Spinal cord (tissue), 10 donors: Measurements from ENCODE around the gene COL9A2. TPM values are rescaled to one million over a fixed set of nuclear protein-coding genes. Genes with fewer than 3 reads are reported as not detected.

Source experiments
- DNase-seq, 6 donors: peaks; one replicate each; pipeline versions ENCODE4 v3.0.0 to v3.0.0-alpha.2; 2013 to 2015; ENCODE audit warnings: low spot score in 6 of 6, low read depth in 4 of 6
- H3K27ac ChIP-seq: one replicate; pipeline ENCODE4 v1.5.1; 2013; ENCODE audit warnings: low read depth, low read length, control low read depth
- H3K27me3 ChIP-seq: one replicate; pipeline ENCODE4 v1.6.1; 2013; ENCODE audit warnings: low read length; ENCODE audit not compliant: control insufficient read depth, insufficient read depth
- H3K36me3 ChIP-seq: one replicate; pipeline ENCODE4 v1.6.1; 2013; ENCODE audit warnings: low read length; ENCODE audit not compliant: control insufficient read depth, insufficient read depth
- H3K4me1 ChIP-seq: one replicate; pipeline ENCODE4 v1.6.1; 2013; ENCODE audit warnings: low read length; ENCODE audit not compliant: control insufficient read depth, insufficient read depth
- H3K4me3 ChIP-seq: one replicate; pipeline ENCODE4 v1.5.1; 2013; ENCODE audit warnings: low read depth, low read length, control low read depth
- H3K9me3 ChIP-seq: one replicate; pipeline ENCODE4 v1.6.1; 2013; ENCODE audit warnings: low read length; ENCODE audit not compliant: control insufficient read depth, insufficient read depth
- WGBS: methylation state at CpG from one replicate; pipeline ENCODE4 v1.1.5; 2013; ENCODE audit warnings: missing lambda C conversion rate; ENCODE audit not compliant: insufficient coverage; 5-methylcytosine and 5-hydroxymethylcytosine counted together
- polyA plus RNA-seq, 2 donors: library from polyadenylated mRNA; unstranded; fragments of 120-200 nt; gene quantifications; one replicate each; pipeline ENCODE4 v1.2.1, GENCODE V29; 2013; ENCODE audit not compliant: insufficient read length in 2 of 2
- total RNA-seq, 2 donors: library from RNA; depleted of rRNA in 1 of 2; stranded (reverse); fragments of 120-200 nt in 1 of 2; fragments of >200 nt in 1 of 2; gene quantifications; one replicate each; pipeline versions ENCODE4 v1.2.3 to v1.2.4, GENCODE V29; 2013 to 2014
- donor health status: healthy.

The COL9A2 gene
- total and polyA plus RNA-seq, 4 donors = 14.1 to 80.3 (median 48.5) TPM

GRCh38 chr1:40267767-40268187 lies 49.3 kb downstream of the COL9A2 start:
- Histone ChIP-seq H3K9me3 (no peaks in the 10 kb centered on the region), H3K36me3 (peaks cover 27% of the 10 kb centered on the region), H3K27me3 (no peaks in the 10 kb centered on the region), H3K4me1 (no peaks in the 10 kb centered on the region), H3K27ac (no peak overlapping the region), H3K4me3 (no peak overlapping the region)
- DNase-seq = peak in 1 of 6 donors; percentile 5
- 94% methylated on average over 2 of the region's 2 CpGs for WGBS

- no peak overlapping the region for H3K27ac ChIP-seq
Observed at GRCh38 chr1:40266786-40267535, 50.1 kb downstream of the COL9A2 start.

GRCh38 chr1:40265919-40266318 lies 51.2 kb downstream of the COL9A2 start:
- no peaks in the 10 kb centered on the region for H3K4me1 ChIP-seq
- no peak overlapping the region for H3K4me3 ChIP-seq
- no peaks in the 10 kb centered on the region for H3K27me3 ChIP-seq
- DNase-seq = no peak
- no peaks in the 10 kb centered on the region for H3K9me3 ChIP-seq
- H3K36me3 ChIP-seq = peaks cover 35% of the 10 kb centered on the region
- H3K27ac ChIP-seq = no peak overlapping the region

More at GRCh38 chr1:40266786-40267535, 50.1 kb downstream of the COL9A2 start:
- H3K4me1 ChIP-seq = no peaks in the 10 kb centered on the region
- no peak for DNase-seq
- peaks cover 26% of the 10 kb centered on the region for H3K36me3 ChIP-seq
- 85% methylated on average over 4 of the region's 6 CpGs for WGBS
- no peaks in the 10 kb centered on the region for H3K9me3 ChIP-seq
- H3K27me3 ChIP-seq = no peaks in the 10 kb centered on the region
- H3K4me3 ChIP-seq = no peak overlapping the region

- no peak for DNase-seq
- Histone ChIP-seq H3K27me3 (no peaks in the 10 kb centered on the region), H3K36me3 (peaks cover 33% of the 10 kb centered on the region), H3K9me3 (no peaks in the 10 kb centered on the region), H3K4me3 (no peak overlapping the region), H3K4me1 (no peaks in the 10 kb centered on the region), H3K27ac (no peak overlapping the region)
Observed at GRCh38 chr1:40265298-40265697, 51.8 kb downstream of the COL9A2 start.

- no peak for DNase-seq
- Histone ChIP-seq H3K4me1 (peaks cover 4% of the 10 kb centered on the region), H3K4me3 (no peak overlapping the region), H3K9me3 (no peaks in the 10 kb centered on the region), H3K27me3 (no peaks in the 10 kb centered on the region), H3K27ac (no peak overlapping the region), H3K36me3 (peaks cover 34% of the 10 kb centered on the region)
- WGBS = 100% methylated on average over 1 of the region's 3 CpGs
Observed at GRCh38 chr1:40264354-40264781, 52.7 kb downstream of the COL9A2 start.

GRCh38 chr1:40258445-40258769 lies 58.7 kb downstream of the COL9A2 start:
- DNase-seq = peak in 1 of 6 donors; percentile 2
- peaks cover 15% of the 10 kb centered on the region for H3K36me3 ChIP-seq
- 1% methylated on average over 10 of the region's 10 CpGs for WGBS
- H3K4me3 ChIP-seq = peak overlapping the region; percentile 96
- H3K27me3 ChIP-seq = no peaks in the 10 kb centered on the region
- H3K9me3 ChIP-seq = no peaks in the 10 kb centered on the region
- H3K27ac ChIP-seq = peak overlapping the region; percentile 98
- H3K4me1 ChIP-seq = peaks cover 16% of the 10 kb centered on the region

- peak within 1 kb of the TSS; percentile 96 for H3K4me3 ChIP-seq
- H3K27ac ChIP-seq = peak within 1 kb of the TSS; percentile 98
- WGBS = under 1% methylated on average over 48 of the region's 48 CpGs
- peaks cover 16% of the 10 kb centered on the region for H3K4me1 ChIP-seq
- peak; percentile 95 to 99 (median 96) for DNase-seq
- H3K27me3 ChIP-seq = no peaks in the 10 kb centered on the region
- no peaks in the 10 kb centered on the region for H3K9me3 ChIP-seq
- H3K36me3 ChIP-seq = peaks cover 15% of the 10 kb centered on the region
Observed at GRCh38 chr1:40257688-40258444, 59.2 kb downstream of the COL9A2 start, which contains the start of gene ZMPSTE24. ZMPSTE24 (plus strand) TSS chr1:40258236; CDS start chr1:40258272, 36 bp downstream.

GRCh38 chr1:40257313-40257687 lies 59.8 kb downstream of the COL9A2 start:
- WGBS = 0% methylated on average over 14 of the region's 16 CpGs
- DNase-seq = no peak
- Histone ChIP-seq H3K9me3 (no peaks in the 10 kb centered on the region), H3K4me1 (peaks cover 16% of the 10 kb centered on the region), H3K27ac (peak overlapping the region; percentile 98), H3K4me3 (peak overlapping the region; percentile 96), H3K36me3 (peaks cover 15% of the 10 kb centered on the region), H3K27me3 (no peaks in the 10 kb centered on the region)

- H3K4me3 ChIP-seq = peak overlapping the region; percentile 96
- peaks cover 16% of the 10 kb centered on the region for H3K4me1 ChIP-seq
- peaks cover 12% of the 10 kb centered on the region for H3K36me3 ChIP-seq
- H3K27ac ChIP-seq = no peak overlapping the region
- no peaks in the 10 kb centered on the region for H3K27me3 ChIP-seq
- no CpG with 5 or more reads among the region's 6 CpGs for WGBS
- DNase-seq = no peak
- no peaks in the 10 kb centered on the region for H3K9me3 ChIP-seq
Observed at GRCh38 chr1:40256401-40257084, 60.5 kb downstream of the COL9A2 start.
